HG02678 (cell line): ENCODE measurements around the gene TMEM181.

Experiments
- ATAC-seq: cut with Tn5 transposase; IDR thresholded peaks from one replicate; pipeline ENCODE4 v1.9.1; 2021; ENCODE audit warnings: mild to moderate bottlenecking, moderate library complexity; ENCODE audit not compliant: unreplicated experiment

The TMEM181 gene

DNA sequence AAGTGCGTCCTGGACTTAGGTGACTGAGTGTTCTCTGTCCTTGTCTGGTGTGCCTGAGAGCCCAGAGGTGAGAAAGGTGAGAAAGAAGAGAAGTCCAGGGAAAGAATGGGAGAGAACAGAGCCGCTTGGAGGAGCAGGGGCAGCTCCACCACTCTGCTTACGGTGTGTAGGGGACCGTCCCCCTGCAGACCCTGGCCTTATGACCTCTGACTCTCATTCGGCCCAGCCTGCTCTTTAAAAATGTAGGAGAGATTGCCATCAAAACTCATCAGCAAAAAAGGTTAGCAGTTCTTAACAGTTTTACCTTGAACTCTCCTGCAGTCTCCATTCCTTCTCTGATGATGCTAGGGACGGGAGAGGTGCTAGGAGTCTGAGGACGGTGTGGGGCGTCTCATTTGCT, 2.0 kb downstream of the TMEM181 start:
- no peak for ATAC-seq

- ATAC-seq, result no peak
Observed at GRCh38 chr6:158564243-158565121, 4.6 kb downstream of the TMEM181 start.

DNA sequence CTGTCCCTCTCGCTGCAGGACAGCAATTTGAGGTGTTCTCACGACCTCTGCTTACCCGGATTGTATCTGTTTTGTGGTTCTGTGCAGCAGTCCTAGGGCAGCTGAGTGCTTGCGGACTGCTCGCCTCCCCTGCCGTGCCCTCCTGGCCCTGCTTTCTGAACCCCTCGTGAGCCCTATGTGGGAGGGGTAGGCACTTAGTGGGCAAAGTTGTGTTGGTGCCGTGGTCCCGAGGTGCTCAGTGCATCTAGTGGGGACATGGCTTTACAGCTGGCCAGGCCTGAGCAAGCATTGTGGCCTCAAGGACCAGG, 5.2 kb downstream of the TMEM181 start:
- ATAC-seq, result no peak

DNA sequence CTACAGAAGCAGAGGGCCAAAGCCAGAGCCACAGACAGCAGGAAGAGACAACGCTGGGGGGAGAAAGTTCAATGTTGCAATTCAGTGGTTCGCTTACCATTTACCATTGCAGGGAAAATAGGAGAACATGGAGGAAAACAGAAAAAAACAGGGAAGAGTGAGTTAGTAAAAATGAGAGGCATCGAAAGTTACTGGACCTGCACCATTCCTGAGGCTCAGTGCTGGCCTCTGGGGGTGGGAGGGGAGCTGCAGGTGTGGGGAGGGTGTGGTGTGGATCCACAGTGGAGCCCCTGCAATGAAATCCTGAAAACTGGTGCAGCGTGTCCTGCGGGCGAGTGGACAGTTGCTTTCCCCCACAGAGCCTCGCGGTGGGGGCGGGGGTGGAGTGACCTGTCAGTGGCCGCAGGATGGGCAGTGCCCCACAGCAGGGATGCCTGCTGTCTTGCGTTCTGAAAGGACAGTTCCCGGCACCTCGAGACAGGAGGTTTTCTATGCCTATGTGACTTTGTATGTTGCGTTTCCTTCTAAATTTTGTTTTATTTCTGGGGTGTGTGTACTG, 5.7 kb downstream of the TMEM181 start:
- no peak for ATAC-seq

- no peak for ATAC-seq
Observed at GRCh38 chr6:158566207-158566818, 6.4 kb downstream of the TMEM181 start.

DNA sequence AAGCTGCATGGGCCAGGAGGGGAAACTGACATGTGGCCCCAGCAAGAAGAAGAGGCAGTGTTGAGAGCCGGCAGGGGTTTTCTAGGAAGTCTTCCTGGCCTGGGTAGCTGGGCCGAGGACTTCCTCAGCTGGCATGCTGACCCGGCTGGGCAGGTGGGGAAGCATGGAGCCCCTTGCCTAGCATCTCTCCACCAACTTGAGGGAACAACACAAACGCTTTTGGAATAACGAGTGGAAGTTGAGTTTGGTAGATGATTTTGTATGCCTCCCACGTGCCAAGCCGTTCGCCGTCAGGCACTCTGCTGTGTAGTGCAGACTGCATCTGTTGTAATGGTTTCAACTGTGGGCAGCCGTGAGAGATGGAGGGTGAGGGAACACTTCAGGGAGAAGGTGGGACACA, 7.3 kb downstream of the TMEM181 start:
- no peak for ATAC-seq

- ATAC-seq, result no peak
Observed at GRCh38 chr6:158567871-158568401, 8.0 kb downstream of the TMEM181 start.

- no peak for ATAC-seq
Observed at GRCh38 chr6:158568549-158568948, 8.7 kb downstream of the TMEM181 start.

GRCh38 chr6:158569036-158569435, 9.1 kb downstream of the TMEM181 start:
- ATAC-seq, result no peak

DNA sequence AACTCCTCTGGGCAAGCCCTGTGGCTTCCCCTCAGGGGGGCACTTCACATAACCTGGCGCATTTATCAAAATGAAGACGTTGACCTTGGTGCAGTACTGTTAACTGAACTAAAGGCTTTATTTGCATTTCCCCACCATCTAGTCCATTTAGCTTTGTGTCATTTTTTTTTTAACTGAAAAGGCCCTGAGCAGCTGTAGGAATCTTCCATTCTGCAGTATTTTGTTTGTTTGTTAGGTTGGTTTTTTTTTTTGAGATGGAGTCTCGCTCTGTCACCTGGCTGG, 10.7 kb downstream of the TMEM181 start:
- ATAC-seq, result no peak

DNA sequence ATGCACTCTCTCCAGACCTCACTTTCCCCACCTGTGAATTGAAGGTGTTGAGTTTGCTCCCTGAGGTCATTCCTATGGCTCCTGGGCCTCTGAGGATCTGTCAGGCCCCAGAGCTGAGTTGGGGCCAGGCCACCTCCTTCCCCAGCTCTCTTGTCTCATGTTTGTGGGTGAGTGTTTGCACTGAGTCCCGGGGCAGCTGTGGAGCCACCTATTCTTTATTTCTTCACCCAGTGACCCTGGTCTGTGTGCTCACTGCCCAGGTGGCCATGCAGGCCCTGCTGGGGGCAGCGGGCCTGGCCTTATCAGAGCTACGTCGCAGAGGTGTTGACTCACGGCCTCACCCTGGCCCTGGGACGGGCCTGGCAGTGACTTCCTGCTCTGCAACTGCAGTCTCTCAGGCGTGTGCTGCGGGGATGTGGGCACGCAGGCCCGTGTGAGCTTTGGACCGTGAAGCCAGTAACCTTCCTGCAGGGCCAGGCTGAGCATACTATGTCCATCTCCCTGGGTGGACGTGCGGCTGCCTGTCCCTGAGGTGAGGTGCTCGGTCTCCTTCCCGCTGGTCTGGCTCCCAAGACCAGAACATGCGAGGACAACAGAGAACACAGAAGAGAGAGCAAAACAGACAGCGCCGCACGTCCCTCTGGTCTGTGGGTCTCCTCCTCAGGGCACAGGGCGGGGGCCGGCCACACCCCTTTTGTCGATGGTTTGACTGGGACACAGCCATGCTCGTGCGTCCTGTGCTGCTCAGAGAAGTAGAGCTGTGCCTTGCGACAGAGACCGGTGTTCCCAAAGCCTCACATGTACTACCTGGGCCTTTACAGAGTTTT, 12.1 kb downstream of the TMEM181 start:
- no peak for ATAC-seq

- no peak for ATAC-seq
Observed at GRCh38 chr6:158572653-158573541, 13.0 kb downstream of the TMEM181 start.

GRCh38 chr6:158573542-158573931, 13.6 kb downstream of the TMEM181 start:
- no peak for ATAC-seq

DNA sequence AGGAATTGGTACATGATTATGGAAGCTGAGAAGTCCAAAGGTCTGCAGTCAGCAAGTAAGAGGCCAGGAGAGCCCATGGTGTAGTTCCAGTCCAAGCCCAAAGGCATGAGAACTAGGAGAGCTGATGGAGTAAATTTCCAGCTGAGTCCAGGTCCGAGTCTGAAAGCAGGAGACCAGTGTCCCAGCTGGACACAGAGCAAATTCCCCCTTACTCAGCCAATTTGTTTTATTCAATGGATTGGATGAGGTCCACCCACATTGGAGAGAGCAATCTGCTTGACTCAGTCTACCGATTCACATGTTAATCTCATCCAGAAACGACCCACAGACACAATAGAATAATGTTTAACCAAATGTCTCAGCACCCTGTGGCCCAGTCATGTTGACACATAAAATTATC, 14.9 kb downstream of the TMEM181 start:
- ATAC-seq, result no peak

DNA sequence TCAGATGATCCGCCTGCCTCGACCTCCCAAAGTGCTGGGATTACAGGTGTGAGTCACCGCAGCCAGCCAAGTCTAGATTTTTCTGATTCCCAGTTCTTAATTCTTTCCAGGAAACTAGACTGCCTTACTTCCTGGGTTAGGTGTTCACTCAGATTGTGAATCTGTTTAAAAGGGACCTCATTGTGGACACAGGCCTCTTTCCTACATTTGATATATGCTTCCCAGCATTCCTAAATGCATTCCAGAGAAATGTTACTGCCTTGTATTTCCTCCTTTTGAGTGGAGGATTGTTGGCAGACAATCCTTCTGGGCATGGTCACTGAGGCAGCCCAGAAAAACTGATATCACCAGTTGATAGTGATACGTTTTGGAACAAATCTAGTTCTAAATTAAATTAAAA, 15.7 kb downstream of the TMEM181 start:
- no peak for ATAC-seq

DNA sequence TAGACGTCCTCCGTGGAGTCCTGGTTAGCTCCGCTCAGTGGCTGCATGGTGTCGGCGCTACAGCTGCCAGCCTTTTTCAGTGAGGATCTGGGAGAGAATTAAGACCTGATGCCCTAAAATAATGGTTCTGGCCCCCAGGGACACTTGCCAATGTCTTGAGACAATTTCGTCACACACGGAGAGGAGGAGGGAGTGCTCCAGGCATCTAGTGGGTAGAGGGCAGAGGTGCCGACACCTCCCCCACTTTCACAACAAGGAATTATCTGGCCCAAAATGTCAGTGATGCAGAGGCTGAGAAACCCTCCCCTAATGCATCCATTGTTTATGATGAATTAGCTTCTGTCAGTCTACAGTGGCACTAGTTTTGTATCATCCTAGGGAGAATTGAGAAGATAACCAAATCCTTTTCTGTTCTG, 24.4 kb downstream of the TMEM181 start:
- ATAC-seq, result no peak

DNA sequence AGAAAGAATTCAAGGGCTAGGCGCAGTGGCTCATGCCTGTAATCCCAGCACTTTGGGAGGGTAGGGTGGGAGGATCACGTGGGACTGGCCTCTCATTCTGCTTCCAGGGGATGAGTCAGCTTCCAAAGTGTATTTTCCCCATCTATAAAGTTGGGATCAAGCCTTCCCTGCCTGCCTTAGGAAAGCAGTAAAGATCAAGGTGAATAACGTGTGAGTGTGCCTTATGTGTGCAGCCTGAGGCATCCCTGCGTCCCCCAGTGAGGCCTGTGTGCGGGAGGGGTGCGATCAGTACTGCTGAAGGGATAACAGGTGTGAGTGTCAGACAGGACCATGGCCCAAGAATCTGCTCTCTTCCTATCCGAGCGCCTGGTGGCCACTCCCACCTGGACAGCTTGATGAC, 26.8 kb downstream of the TMEM181 start:
- no peak for ATAC-seq

DNA sequence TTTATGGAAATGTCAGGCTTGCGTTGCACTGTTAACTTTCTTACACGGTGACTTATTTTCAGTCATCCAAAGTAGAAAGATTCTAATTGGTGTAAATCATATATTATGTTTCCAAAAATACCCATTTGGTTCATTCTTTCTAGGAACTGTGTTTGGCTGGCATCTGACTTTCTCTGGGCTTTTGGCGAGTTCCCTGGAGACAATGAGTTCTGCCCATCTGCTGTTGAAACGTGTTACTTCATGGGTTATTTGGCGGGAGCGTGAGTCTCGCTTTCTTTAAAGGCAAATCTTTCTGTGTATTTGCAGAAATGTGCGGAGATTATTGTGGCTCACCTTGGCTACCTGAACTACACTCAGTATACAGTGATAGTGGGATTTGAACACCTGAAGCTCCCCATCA, 29.5 kb downstream of the TMEM181 start:
- ATAC-seq, result no peak

- no peak for ATAC-seq
Observed at GRCh38 chr6:158591134-158591809, 31.4 kb downstream of the TMEM181 start.

DNA sequence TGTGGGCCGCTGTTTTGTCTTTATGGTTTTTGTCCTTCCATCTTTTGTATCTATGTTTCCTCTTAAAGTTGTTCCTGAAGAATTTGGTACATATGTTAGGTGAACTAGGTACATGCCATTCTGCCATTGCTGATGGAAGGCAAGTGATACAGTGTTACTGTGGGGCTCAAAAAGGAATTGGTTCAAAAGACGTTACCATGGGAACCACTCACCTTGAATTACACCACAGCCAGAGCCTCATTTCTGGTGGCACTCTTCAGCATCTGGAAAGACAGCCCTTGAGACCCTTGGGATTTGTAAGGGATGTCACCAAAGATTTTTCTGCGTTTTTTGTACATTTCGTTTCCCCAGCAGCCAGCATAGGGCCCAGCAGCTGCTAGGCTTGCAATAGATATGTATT, 31.9 kb downstream of the TMEM181 start:
- ATAC-seq, result no peak
